Activated effector memory CD4-positive, alpha-beta T cell treated with Interleukin-2 at 50 U/mL for 16 hours (primary cell): ENCODE data around the gene ARHGAP15.

Experiments
- DNase-seq: peaks from one replicate; pipeline ENCODE4 v3.0.0-alpha.2; 2020

ARHGAP15 gene

DNA sequence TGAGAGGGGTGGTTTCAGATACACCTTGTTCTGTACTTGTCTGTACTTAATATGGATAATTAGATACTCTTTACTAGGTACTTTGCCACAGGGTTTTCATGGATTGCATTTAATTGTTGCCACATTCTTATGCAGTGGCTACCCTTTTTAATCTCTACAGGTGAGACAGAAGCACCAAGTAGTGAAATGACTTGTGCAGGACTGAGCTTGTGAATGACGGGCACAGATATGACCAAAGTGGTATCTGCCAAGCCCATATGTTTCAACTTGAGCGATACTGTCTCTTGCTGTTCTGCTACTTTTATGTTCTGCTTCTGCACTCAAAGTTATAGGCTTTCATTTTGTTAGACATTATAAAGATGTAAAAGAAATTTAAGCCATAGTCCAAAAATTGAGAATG lies 288.2 kb downstream of the ARHGAP15 start:
- DNase-seq, result no peak

DNA sequence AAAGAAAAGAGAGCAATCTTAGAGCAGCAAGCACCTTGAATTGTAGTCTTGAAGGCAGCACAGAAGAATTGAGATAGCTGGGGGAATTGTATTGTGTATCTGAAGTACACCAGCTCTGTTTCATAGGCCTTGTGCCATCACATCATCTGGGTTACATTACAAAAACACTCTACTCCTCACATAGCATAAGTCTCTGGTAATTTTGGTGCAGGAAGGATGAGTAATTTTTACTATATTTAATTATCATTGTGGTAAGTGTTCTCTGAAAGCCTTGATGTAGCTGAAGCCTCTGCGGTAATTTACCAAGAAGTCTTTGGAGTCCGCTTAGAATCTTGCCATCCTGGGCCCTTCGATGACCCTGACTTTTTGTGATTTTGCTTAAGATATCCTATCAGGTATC lies 291.1 kb downstream of the ARHGAP15 start:
- DNase-seq, result no peak

DNA sequence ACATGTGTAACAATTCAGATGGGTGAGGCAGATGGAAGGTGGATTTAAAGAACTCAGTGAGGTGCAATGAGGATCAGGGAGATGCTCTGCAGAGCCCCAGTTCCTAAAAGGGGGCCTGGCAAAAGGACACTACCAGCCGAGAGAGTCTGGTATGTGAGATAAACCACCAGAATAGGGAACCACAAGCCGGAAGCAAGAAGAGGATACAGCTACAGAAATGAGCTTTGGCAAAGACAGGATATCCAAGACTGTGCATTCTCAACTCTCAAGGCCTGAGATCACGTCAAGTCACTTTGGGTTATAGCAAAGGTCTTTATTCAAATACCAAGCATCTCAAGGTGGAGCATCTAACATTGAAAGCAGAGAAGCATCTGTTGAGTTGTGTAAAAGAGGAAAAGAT lies 293.5 kb downstream of the ARHGAP15 start:
- DNase-seq, result no peak

DNA sequence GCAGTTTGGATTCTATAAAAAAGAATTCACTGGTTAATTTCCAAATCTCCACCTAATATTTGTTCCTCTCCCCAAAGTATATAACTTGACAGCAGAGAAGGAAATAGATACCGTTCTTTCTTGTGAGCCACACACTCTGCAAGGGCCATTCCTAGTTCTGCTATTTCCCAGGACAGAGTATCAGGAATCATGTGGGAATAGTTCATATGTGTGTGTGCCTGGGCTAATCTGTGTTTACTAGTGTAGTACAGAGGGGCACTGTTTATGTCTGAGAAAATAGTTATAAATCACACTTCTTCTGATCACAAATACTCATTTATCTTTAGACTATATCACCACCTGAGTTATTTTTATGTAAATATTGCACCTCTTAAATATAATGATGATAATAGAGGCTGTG lies 296.7 kb downstream of the ARHGAP15 start:
- no peak for DNase-seq

DNA sequence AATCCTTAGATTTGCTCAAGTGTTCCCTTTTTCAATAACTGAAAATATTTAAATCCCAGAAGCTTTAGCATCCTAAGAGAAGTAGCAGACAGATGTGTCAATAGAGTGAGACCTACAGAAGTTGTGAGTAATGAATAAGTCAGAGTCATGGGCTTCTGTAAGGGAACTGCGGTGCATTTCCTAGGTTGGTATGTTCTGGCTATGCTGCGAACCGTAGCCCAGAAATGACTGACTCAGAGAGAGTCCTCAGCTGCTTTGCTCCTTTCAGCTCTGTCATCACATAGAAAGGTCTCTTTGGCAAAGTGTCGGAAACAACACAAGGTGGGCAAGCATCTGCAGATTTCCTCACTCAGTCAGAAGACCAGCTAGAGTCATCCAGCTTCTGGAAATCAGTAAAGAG lies 297.1 kb downstream of the ARHGAP15 start:
- no peak for DNase-seq

DNA sequence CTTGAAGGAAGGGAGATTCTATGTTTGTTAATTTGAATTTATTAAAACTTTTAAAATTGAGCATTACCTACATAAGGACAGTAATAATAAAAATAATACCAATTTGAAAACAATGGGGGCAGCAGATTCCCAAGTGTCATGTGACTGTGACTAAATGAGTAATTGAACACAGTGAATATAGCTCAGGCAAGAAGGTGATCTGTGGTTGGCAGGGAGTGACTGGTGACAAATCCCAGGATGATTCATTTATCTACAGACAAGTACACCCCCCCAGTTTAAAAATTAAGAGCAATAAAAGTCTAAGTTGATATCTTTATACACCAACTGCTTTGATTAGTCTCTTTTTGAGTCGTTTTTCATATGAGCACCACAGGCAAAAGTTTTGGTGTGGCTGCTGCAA lies 299.5 kb downstream of the ARHGAP15 start:
- no peak for DNase-seq

DNA sequence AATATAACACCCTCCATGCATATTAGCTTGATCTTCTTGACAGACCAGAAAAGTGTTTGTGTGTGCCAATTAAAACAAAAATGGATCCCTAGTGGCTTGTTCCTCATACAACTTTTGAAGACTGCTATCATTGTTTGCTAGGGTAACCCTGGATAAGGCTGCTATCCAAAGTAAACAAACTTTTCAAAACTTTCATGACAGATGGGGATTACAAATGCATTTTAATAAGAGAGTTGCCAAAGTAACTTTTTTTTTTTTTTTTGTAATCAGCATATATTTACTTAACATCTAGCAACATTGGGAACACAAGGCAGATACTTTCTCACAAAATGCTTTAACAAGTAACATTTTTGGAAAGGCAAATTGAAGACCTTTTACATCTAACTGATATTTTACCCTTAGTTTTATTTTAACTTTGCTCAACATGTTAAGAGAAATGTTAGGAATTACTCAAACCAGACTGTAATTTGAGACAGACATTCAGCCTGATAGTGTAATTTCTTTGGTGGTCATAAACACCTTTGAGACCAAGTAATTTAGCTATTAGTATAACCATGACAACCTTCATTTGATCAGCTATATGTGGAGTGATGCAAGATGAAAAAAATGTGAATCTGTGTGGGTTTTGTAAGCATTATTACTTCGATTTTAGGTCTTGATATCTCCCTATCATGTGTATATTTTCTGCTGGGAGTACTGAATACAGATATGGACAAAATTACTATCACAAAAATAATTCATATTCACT lies 300.9 kb downstream of the ARHGAP15 start:
- DNase-seq, result no peak

DNA sequence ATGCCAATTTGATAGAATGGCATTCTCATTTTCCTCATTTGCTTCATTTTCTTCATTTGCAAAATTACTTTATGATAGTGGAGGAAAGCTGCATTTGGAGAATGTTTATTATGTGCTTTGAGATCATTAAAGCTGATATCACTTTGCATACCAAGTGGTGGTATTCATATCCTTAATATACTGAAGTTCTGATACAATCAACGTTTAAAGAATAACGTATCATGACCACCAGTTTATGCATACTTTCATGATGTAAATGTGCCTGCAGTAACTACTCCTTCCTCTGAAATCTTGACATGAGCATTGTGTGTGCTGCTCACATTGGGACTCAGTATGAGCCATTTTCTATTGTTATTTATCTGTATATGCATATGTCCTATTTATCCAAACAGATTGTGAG lies 302.1 kb downstream of the ARHGAP15 start:
- DNase-seq, result no peak

DNA sequence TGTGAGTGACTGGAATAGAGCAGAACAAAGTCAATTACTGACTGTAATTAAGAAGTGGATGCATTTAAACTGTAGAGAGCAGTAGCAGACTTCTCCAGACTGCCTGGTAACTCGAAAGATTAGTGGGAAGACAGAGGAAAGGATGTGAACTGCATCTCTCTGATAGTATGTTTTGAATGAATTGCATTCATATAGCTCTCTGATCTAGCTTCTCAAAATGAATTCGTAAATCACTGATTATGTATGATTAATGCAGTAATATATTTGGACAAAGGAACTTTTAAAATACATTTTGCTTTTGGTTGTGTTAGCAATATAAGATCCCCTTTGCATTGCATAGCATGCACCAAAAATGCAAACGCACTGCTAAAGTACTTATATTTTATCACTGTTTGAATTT lies 304.0 kb downstream of the ARHGAP15 start:
- DNase-seq, result no peak

DNA sequence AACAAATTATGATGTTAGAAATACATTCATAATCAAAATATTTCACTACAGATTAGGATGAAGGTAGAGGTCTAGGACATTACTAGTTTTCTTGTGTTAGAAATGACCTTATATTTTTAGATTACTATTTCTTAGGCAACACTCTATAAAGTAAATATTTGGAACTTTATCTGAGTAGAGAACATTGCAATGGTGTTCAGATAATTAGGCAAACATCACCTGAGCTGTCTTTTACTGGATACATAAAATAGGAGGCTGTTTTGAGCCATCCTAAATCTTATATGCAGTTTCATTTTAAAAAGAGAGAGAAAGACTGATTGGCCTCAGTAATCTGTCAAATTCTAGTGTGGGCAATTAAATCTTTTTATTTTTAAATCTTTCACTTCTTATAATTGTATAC lies 304.6 kb downstream of the ARHGAP15 start:
- no peak for DNase-seq

DNA sequence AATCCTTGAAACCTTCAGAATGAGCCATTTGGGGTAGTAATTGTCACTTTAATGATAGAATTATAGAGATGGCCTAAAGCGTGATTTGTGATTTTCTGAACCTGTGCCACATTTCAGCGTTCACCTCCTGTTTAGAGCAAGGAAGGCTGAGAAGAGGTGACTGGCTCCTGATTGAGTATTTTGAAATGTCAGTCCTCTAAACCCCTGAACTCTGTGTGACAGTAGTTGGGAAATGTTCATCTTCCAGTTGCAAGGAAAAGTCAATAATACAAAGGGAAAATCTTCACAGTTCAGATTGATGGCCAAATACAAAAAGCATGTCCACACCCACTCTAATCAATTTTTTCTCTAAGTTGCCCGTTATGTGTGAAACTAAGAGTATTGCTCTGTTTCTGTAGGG lies 305.2 kb downstream of the ARHGAP15 start:
- no peak for DNase-seq

DNA sequence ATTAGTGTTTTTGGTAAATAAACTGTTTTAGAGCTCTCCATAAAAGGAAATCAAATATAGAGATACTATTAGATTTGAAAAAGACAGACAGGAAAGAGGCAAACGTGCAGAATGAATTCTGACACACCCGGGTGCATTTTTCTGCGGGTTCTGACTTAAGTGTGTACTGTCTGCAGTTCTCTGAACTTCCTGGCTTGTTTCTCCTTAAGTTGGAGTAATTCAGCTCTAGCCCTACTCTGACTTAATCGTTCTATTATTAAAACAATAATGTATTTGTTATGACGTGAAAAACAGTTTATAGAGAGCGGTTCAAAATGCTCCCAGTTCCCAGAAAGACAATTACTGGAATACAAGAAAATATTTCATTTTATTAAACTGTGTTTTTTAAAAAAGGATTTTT lies 305.9 kb downstream of the ARHGAP15 start:
- DNase-seq, result no peak

DNA sequence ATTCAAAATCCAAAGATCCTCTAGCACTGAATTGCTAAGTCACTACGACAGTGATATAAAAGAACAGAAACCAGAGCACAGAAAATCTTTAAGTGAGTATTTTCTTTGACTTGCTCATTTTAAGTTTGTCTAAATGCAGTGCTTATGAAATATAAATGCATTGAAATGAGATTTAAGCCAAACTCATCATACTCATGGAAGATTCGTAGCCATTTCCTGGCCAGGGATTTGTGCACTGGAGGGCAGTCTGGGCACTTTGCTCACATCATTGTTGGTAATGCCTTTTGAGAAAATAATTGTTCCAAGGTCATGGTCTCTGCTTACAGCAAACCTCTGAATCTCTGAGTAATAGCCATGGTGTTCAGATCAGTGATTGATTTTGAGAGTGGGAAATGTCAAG lies 307.7 kb downstream of the ARHGAP15 start:
- no peak for DNase-seq

DNA sequence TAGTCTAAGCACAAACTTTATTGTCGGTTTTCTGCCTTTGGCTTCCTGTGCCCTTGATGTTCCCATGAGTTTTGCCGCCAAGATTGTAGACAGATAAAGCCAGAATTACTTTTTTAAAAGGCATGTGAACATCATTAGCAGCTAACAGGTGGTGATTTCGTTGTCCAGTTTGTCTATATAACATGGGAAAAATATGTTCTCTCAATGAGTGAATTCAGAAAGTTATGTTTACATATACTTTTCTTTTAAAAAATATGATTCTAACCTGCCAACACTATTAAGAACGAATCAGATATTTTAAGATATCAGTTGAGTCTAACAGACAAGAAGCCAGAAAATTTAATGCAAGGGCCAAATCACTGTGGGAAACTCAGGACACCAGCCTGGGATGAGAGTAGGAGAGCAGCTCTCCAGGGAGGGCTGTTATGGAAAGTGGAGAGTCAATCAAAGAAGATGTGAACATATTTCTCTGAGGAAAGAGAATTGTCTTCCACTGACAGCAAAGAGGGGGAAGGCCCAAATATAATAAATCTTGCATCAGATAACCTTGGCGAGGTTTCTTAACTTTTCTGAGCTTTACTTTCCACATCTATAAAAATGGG lies 311.3 kb downstream of the ARHGAP15 start:
- DNase-seq, result no peak

DNA sequence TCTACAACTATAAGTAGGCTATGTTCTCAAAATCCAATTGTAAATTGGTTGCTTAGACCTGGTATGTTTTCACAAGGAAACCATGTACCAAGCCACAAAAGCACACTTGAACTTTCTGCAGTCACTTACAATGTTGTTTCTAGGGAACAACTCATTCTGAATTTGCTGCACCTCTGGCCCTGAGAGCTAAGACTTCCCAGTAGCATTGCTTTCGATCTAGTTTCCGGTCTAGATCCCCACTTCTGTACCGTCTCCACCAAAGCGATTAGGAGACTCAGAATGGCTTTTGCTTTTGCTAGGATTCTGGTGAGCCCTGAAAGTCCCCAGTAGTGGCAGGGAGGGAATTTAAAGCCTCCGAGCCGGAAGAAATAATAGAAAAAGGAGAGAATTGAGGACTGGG lies 313.0 kb downstream of the ARHGAP15 start:
- no peak for DNase-seq

DNA sequence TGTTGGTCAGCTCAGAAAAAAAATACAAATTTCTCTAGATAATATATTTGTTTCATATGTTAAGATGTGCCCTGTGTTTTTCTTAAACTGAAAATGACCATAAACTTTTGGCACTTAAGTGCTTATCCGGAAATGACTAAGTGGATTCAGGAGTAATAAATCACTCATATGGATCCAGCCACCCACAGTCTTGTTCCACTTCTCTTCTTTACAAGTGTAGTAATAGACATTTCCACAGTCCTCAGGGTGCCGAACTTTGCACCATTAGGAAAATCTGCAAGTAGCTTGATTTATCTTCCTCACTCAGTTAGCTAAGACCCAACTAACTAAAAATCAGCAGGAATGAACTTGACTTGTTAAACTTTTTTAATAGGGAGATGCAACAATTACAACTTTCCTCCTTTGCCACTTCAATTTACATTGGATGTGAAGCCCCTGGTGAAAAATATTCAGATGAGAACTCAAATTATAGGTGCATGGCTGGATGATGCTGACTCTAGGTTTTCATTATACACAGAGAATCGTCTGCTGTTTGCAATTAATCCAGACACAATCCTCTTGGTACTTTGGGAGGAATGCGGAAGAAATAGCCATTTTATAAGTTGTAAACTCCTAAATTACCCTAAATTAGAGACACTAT lies 322.5 kb downstream of the ARHGAP15 start:
- DNase-seq, result no peak

DNA sequence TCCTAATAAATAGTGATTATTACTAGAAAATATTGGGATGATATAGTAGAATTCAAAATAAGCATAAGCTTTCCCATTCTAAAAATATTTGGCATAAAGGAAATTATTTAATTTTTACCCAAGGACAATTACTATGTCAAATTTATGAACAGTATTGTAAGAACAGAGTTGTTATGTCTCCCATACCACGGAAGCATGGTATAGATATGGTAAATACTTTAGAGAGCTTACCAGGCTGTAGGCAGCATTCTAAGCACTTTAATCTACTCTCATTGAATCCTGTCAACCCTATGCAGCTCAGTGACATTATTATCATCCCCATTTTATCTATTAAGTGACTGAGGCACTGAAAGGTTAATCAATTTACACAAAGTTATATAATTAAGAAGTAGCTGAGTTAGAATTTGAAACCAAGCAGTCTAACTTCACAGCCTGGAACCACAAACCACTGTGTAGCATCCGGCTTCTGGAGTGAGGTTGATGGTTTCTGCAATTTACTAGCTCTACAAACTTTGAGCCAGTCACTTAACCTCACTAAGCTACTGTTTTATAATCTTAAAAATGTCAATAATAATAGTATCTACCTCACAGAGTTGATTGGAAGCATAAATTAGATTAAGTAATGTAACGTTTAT lies 323.7 kb downstream of the ARHGAP15 start:
- peak; percentile 16 for DNase-seq

DNA sequence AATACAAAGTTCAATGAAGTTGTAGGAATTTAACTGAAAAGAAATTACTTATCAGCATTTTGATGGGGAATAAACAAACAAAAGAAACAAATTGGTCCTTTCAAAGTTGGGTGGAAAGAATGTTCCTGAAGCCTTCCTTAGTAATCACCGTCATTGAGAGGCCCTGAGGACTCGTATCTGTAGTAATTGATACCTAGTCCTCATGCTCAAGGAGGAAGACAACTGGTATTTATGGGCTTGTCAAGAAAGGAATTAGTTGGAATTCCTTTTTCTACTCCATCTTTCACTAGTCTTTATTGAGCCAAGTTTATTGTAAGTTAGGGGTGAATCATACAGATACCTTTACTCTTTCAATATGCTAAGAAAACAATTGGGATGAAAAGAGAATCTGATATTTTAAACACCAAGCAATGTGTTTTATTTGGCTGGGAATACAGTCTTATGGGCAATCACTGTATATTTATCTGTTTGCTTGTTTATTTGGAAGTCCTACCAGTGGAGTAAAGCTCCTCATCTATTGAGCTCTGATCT lies 324.8 kb downstream of the ARHGAP15 start:
- no peak for DNase-seq

DNA sequence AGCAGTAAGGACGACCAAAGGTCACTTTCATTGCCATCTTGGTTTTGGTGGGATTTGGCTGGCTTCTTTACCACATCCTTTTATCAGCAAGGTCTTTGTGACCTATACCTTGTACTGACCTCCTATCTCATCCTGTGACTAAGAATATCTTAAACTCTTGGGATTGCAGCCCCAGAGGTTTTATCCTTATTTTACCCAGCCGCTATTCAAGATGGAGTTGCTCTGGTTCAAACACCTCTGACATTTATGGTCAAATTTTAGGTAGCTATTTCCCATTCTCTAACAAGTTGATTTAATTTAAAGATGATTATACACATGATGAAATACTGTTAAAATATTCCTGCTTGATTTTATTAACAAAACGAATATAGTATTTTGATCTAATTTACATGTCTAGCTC lies 326.1 kb downstream of the ARHGAP15 start:
- DNase-seq, result no peak

DNA sequence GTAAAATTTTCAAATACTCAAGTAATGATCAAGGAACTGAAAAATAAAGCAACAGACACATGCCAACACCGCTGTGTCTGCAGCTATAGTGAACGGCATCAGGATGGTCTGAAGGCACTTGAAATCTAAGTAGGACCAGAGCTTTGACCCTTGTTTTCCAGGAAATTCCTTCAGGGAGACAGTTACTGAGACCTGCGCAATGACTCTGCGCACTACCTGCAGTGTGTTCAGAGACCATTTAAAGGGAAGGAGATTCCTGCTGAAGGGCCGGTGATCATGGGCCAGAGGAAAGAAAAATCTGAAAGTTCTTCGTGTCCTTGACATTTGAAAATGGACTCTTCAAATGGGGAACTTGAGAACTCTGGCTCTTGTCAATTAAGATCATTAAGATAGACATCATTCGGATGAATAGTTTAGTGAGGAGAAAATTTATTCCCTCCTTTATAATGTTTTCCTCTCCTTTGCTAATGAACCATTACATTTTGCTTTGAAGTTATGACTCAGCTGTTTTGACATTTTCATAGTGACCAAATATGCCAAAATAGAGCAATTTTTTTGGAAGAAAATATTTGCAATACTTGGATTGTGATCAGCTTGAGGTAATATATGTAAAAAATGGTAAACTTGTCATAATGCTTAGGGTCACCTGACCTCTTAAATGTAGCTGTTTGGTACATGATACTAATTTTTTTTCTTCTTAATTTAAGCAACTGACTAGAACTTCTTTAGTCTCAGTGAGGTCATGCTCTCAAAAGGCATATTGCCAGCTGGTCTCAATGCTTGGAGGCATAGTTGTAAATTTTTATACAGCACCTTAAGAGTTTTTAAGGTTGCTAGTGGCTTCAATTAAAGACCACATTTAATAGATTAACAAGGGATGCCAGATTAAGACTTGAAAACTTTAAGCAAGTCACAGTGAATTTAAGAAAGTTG lies 329.3 kb downstream of the ARHGAP15 start:
- DNase-seq, result no peak

DNA sequence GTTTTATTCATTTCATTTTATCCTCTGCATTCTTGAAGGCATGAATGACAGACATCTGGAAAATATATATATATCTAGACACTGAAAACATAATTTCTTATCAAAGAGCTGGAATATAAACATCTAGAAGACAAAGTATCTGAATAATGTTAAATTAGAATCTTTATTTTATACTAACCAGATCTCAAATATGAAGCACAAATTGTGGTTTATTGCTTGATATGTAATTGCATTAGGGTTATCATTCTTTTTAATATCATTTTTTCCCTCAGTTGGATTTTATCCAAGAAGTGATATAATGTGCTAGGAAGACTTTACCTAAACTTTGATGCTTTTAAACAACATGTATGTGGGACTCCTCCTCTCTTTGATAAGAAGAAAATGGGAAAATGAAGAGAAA lies 331.2 kb downstream of the ARHGAP15 start:
- no peak for DNase-seq

DNA sequence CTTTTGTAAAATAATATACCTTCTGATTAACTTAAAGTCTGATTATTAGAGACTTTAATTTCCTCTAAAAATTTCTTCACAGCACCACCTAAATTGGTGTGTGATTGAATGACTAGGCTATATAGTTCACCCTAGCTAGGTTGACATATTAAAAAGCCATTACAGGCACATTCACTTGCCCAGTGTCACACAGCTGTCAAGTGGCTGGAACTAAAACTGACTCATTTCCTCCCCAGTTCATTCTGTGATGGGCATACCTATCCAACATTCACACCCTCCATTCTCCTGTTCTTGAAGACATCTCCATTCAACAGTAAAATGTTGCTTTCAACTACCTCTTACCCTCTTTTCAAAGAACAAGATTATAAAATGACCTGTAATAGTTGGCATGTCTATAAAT lies 334.5 kb downstream of the ARHGAP15 start:
- DNase-seq, result no peak

DNA sequence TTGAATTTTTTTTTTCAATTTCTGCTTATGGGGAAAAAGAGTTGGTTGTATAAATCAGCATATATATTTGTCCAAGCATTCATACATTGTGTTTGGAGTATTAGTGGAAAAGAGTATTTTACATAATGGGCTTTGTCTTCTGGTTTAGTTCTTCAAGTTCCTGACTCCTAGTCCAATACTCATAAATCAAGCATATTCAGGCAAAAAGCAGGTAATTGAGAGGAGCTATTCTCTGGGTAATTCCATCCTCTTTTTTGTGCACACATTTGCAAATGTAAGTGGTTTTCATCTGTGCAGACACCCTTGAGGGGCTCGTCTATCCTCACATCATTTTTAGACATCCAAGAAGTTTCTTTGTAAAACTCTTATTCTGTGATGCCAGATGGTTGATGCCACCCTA lies 337.2 kb downstream of the ARHGAP15 start:
- DNase-seq, result no peak
